Upper lobe of left lung (tissue), 6 donors: ENCODE measurements around the gene HNRNPDL. TPM values are rescaled to one million over a fixed set of nuclear protein-coding genes. Genes with fewer than 3 reads are reported as not detected.
"Not testable (repeated sequence)": the region's sequence is repeated elsewhere in the genome, so short reads cannot be mapped to it uniquely, and the experiment has no call there.

ENCODE experiments used
- ATAC-seq, 2 donors: fragments of 200-7000 bp; cut with Tn5 transposase; one replicate each; pipeline ENCODE4 v1.9.1; 2022; ENCODE audit warnings: mild to moderate bottlenecking in 2 of 2, moderate library complexity in 2 of 2; ENCODE audit not compliant: low FRiP score in 2 of 2
- DNase-seq, 2 donors: peaks; one replicate each; pipeline ENCODE4 v3.0.0-alpha.2; 2019 to 2020
- H3K27ac ChIP-seq, 4 donors: fragments of 200-600 bp; sonication (generic); one replicate each; pipeline ENCODE4 v1.5.1; 2016 to 2019
- H3K27me3 ChIP-seq, 4 donors: fragments of 200-600 bp; sonication (generic); one replicate each; pipeline ENCODE4 v1.5.1; 2017 to 2019
- H3K36me3 ChIP-seq, 4 donors: fragments of 200-600 bp; sonication (generic); one replicate each; pipeline ENCODE4 v1.5.1; 2016 to 2019
- H3K4me1 ChIP-seq, 4 donors: fragments of 200-600 bp; sonication (generic); one replicate each; pipeline ENCODE4 v1.5.1; 2018 to 2019
- H3K4me3 ChIP-seq, 4 donors: fragments of 200-600 bp; sonication (generic); one replicate each; pipeline ENCODE4 v1.5.1; 2017 to 2019; ENCODE audit warnings: mild to moderate bottlenecking in 2 of 4, moderate library complexity in 1 of 4
- H3K9me3 ChIP-seq, 4 donors: fragments of 200-600 bp; sonication (generic); one replicate each; pipeline ENCODE4 v1.5.1; 2018 to 2019
- EP300 ChIP-seq, 4 donors: sonication (generic); formaldehyde crosslinking; IDR thresholded peaks; one replicate each; pipeline ENCODE4 v1.5.1; 2017; ENCODE audit warnings: antibody characterized with exemption in 4 of 4, control low read depth in 2 of 4
- POLR2A ChIP-seq, 4 donors: fragments of 450-650 bp; IDR thresholded peaks; one replicate each; pipeline ENCODE4 v1.5.1; 2016 to 2017; ENCODE audit warnings: antibody characterized with exemption in 4 of 4, mild to moderate bottlenecking in 2 of 4
- POLR2AphosphoS5 ChIP-seq, 2 donors: sonication (generic); formaldehyde crosslinking; IDR thresholded peaks; one replicate each; pipeline ENCODE4 v1.5.1; 2017; ENCODE audit warnings: antibody characterized with exemption in 2 of 2
- WGBS, 2 donors: methylation state at CpG; one replicate each; pipeline ENCODE4 v1.1.5; 2017 to 2018; 5-methylcytosine and 5-hydroxymethylcytosine counted together
- total RNA-seq, 6 donors: library from RNA; depleted of rRNA in 4 of 6; stranded (reverse); fragments of >200 nt in 4 of 6; gene quantifications; one replicate each; pipeline versions ENCODE4 v1.1.0 to v1.2.1, GENCODE V29; 2016 to 2021
- TF ChIP-seq, protein P1 (sequence below), 6 experiments: fragments of 450-650 bp in 4 of 6; fragments of 200-600 bp in 2 of 6; sonication (generic) in 2 of 6; IDR thresholded peaks; one replicate each; pipeline ENCODE4 v1.5.1; 2016 to 2019; ENCODE audit warnings: antibody characterized with exemption in 6 of 6
- donor health status: DM: no; HTN: no; CAD: no; lungs with moderate emphysema.
- donor health status: DM: no; HTN: yes; CAD: no; lungs with severe emphysema.

HNRNPDL gene
- 100 to 1,000 TPM; 141 to 249 (median 186) TPM for total RNA-seq

DNA sequence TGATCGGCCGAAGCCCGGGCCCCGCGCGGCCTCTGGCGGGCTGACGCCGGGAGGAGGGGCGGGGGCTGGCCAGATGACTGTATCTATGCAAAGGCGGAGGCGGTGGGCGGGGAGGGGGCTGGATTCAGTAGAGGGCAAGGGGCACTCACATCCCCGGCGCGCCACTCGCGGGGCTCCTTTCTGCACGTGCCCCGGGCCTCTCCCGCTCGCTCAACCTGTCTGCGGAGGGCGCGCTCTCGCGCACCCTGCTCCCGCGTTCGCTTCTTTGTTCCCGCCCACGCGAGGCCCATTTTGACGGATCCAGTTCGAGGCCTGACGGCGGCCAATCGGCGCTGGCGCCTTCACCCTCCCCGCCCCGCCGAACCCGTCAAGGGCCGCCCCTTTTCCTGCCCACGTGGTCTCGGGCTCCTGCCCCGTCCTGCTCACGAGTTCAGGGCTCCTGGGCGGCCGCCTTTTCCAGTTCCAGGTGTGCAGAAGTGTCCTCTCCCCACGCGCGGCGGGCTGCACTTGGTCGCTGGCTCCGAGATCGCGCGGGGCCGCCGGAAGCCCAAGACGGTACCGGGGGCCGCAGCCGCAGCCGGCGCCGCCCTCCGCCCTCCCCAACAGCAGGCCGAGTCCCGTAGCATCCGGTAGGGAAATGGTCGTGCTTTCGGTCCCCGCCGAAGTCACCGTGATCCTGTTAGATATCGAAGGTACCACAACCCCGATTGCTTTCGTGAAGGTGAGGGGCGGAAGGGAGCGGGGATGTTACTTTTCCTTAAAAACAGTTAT is at the start of gene HNRNPDL, which contains the start of gene ENOPH1:
Gene HNRNPDL (minus strand): TSS at position 270 of the 771 bp plus-strand sequence. CDS start 772 bp downstream, outside the sequence.
Gene ENOPH1 (plus strand): TSS at position 398 of the 771 bp plus-strand sequence. CDS start 240 bp downstream, at position 638.
- WGBS, 2 donors, result 0 to 1% methylated on average over 21 to 49 of the region's 83 CpGs
- H3K4me1 ChIP-seq, result peaks cover 33 to 47% (median 37%) of the 10 kb centered on the region in 4 donors

DNA sequence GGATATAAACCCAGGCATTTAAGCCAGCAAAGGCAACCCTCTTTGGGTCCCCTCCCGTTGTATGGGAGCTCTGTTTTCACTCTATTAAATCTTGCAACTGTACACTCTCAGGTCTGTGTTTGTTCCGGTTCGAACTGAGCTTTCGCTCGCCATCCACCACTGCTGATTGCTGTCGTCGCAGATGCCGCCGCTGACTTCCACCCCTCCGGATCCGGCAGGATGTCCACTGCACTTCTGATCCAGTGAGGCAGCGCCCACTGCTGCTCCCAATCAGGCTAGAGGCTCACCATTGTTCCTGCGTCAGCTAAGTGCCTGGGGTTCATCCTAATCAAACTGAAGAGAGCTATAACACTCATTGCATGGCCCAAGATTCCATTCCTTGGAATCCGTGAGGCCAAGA is 49.3 kb upstream of the HNRNPDL start:
- ATAC-seq, result no peak
- DNase-seq, result peak in 1 of 2 donors; percentile 39
- no peak overlapping the region for H3K27ac ChIP-seq
- no peak overlapping the region for H3K4me3 ChIP-seq
- H3K36me3 ChIP-seq, result no peaks in the 10 kb centered on the region
- H3K4me1 ChIP-seq, result no peaks in the 10 kb centered on the region
- H3K27me3 ChIP-seq, result no peaks in the 10 kb centered on the region
- TF ChIP-seq POLR2AphosphoS5 (IDR thresholded peaks at IDR 0.05), result no peak
- no peak for TF ChIP-seq EP300 (IDR thresholded peaks at IDR 0.05)
- TF ChIP-seq, protein P1, sequence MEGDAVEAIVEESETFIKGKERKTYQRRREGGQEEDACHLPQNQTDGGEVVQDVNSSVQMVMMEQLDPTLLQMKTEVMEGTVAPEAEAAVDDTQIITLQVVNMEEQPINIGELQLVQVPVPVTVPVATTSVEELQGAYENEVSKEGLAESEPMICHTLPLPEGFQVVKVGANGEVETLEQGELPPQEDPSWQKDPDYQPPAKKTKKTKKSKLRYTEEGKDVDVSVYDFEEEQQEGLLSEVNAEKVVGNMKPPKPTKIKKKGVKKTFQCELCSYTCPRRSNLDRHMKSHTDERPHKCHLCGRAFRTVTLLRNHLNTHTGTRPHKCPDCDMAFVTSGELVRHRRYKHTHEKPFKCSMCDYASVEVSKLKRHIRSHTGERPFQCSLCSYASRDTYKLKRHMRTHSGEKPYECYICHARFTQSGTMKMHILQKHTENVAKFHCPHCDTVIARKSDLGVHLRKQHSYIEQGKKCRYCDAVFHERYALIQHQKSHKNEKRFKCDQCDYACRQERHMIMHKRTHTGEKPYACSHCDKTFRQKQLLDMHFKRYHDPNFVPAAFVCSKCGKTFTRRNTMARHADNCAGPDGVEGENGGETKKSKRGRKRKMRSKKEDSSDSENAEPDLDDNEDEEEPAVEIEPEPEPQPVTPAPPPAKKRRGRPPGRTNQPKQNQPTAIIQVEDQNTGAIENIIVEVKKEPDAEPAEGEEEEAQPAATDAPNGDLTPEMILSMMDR (IDR thresholded peaks at IDR 0.05), result no peak
- TF ChIP-seq POLR2A (IDR thresholded peaks at IDR 0.05), result no peak
- WGBS, 2 donors, result 95 to 98% methylated on average over 12 to 14 of the region's 14 CpGs
- no peaks in the 10 kb centered on the region for H3K9me3 ChIP-seq

More for the DNA sequence above, at the start of gene HNRNPDL, which contains the start of gene ENOPH1:
- Histone ChIP-seq H3K36me3 (peaks cover 6 to 20% (median 11%) of the 10 kb centered on the region in 4 donors), H3K9me3 (no peaks in the 10 kb centered on the region), H3K27me3 (no peaks in the 10 kb centered on the region), H3K27ac (peak within 1 kb of the TSS; percentile 96 to 99 (median 96)), H3K4me3 (peak within 1 kb of the TSS; percentile 82 to 91 (median 88))
- DNase-seq (peak; percentile 97 to 98), ATAC-seq (peak; percentile 92 to 95)
- TF ChIP-seq, protein P1 (IDR thresholded peaks at IDR 0.05), result peak in 4 of 6 experiments; percentile 7 to 38 (median 35)
- TF ChIP-seq EP300 (IDR thresholded peaks at IDR 0.05), result no peak
- TF ChIP-seq POLR2A (IDR thresholded peaks at IDR 0.05), result peak in 3 of 4 donors; percentile 54 to 78 (median 68)
- TF ChIP-seq POLR2AphosphoS5 (IDR thresholded peaks at IDR 0.05), result peak; percentile 70 to 78

DNA sequence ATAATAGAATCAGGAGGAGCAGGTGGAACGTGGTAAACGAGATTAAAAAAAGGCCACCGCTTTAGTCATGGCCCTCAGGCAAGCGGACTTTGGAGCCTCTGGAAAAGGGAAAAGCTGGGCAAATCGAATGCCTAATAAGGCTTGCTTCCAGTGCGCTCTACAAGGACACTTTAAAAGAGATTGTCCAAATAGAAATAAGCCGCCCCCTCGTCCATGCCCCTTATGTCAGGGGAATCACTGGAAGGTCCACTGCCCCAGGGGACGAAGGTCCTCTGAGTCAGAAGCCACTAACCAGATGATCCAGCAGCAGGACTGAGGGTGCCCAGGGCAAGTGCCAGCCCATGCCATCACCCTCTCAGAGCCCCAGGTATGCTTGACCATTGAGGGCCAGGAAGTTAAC is 47.2 kb upstream of the HNRNPDL start:
- 85 to 87% methylated on average over 9 of the region's 9 CpGs for WGBS, 2 donors
- not testable (repeated sequence) for DNase-seq, H3K4me1 ChIP-seq, ATAC-seq, H3K4me3 ChIP-seq, H3K9me3 ChIP-seq, H3K27ac ChIP-seq, H3K27me3 ChIP-seq, H3K36me3 ChIP-seq

DNA sequence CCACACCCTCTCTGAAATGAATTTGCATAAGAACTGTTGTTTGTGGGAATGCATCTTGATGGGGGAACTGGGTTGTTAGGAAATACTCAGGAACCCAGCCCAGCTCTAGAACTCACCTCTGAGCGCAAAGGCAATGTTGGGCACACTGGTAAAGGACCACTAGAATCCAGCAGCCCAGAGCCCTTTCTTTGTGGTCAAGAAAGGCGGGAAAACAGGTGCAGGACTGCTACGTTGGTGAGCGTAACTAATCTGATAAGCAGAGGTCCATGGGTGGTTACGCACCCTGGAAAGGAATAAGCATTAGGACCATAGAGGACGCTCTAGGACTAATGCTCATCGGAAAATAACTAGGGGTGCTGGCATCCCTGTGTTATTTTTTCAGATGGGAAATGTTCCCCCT is 45.7 kb upstream of the HNRNPDL start:
- WGBS, 2 donors, result 95 to 96% methylated on average over 7 of the region's 7 CpGs
- not testable (repeated sequence) for ATAC-seq

DNA sequence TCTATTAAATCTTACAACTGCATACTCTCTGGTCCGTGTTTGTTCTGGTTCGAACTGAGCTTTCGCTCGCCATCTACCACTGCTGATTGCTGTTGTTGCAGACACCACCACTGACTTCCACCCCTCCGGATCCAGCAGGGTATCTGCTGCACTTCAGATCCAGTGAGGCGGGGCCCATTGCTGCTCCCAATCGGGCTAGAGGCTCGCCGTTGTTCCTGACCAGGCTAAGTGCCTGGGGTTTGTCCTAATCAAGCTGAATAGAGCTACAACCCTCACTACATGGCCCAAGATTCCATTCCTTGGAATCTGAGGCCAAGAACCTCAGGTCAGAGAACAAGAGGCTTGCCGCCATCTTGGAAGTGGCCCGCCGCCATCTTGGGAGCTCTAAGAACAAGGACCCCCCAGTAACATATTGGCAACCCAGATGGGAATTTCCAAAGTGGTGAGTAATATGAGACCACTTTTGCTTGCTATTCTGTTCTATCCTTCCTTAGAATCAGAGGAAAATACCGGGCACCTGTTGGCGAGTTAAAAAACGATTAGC is 43.4 kb upstream of the HNRNPDL start:
- H3K36me3 ChIP-seq, result no peaks in the 10 kb centered on the region
- TF ChIP-seq, protein P1 (IDR thresholded peaks at IDR 0.05), result no peak
- no peaks in the 10 kb centered on the region for H3K4me1 ChIP-seq
- DNase-seq (no peak), ATAC-seq (no peak)
- no peak overlapping the region for H3K4me3 ChIP-seq
- 97 to 98% methylated on average over 14 to 15 of the region's 15 CpGs for WGBS, 2 donors
- no peak overlapping the region for H3K27ac ChIP-seq
- no peaks in the 10 kb centered on the region for H3K9me3 ChIP-seq
- H3K27me3 ChIP-seq, result no peaks in the 10 kb centered on the region

More for the DNA sequence above, 45.7 kb upstream of the HNRNPDL start:
- not testable (repeated sequence) for H3K4me1 ChIP-seq, H3K27me3 ChIP-seq, H3K36me3 ChIP-seq, DNase-seq, H3K4me3 ChIP-seq, H3K9me3 ChIP-seq, H3K27ac ChIP-seq

DNA sequence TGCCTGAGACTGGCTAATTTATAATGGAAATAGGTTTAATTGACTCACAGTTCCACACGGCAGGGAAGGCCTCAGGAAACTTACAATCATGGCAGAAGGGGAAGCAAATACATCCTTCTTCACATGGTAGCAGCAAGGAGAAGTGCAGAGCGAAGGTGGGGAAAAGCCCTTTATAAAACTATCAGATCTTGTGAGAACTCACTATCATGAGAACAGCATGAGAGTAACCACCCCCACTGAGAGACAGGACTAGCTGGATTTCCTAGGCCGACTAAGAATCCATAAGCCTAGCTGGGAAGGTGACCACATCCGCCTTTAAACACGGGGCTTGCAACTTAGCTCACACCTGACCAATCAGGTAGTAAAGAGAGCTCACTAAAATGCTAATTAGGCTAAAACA is 42.8 kb upstream of the HNRNPDL start:
- ATAC-seq, H3K27me3 ChIP-seq, H3K9me3 ChIP-seq, H3K4me1 ChIP-seq, H3K36me3 ChIP-seq, H3K27ac ChIP-seq, H3K4me3 ChIP-seq, DNase-seq: not testable (repeated sequence)
- 71 to 80% methylated on average over 5 of the region's 5 CpGs for WGBS, 2 donors
